ENCODE data around the gene YIF1A. TPM values are rescaled to one million over a fixed set of nuclear protein-coding genes. Genes with fewer than 3 reads are reported as not detected.

Gene YIF1A
- total RNA-seq, 1 experiment from 2014 or later = 145 TPM

DNA sequence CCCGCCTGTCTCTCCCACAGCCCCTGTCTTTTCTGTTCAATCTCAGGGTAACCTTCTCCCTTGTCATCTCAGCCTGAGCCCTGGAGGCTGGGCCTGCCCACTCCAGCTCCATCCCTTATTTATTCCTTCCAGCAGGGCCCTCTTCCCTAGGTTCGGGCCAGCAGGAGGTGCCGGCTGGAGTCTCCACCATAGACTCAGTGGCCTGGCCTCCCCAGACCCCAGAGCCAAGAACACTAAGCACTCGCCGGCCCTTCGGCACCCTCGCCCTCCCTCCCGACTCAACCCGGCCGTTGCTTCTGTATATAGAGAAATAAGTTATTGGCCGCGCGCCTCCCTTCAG, 21.9 kb downstream of the YIF1A start:
- H2AFZ ChIP-seq (ENCODE audit: low read length) = no peak overlapping the region
- H3K4me2 ChIP-seq (ENCODE audit: low read depth, low read length, poor library complexity, severe bottlenecking) = peak overlapping the region; percentile 87
- no peak for DNase-seq
- H3K36me3 ChIP-seq (ENCODE audit: insufficient read depth, low read length) = peaks cover 5% of the 10 kb centered on the region; the same call in 1 of the 2 replicates
- peaks cover 24% of the 10 kb centered on the region for H3K79me2 ChIP-seq (ENCODE audit: low read length)
- peaks cover 11% of the 10 kb centered on the region; the same call in 1 of the 2 replicates for H4K20me1 ChIP-seq (ENCODE audit: insufficient read depth, low read depth, low read length)
- no peaks in the 10 kb centered on the region for H3K9me3 ChIP-seq (ENCODE audit: low read length)
- peak overlapping the region; percentile 67; the same call in 1 of the 2 replicates for H3K4me3 ChIP-seq (ENCODE audit: low read length)
- no peaks in the 10 kb centered on the region for H3K27me3 ChIP-seq (ENCODE audit: low read length)
- no peaks in the 10 kb centered on the region for H3K9me2 ChIP-seq (replicated peaks; ENCODE audit: insufficient read depth, low read length)
- peak overlapping the region; percentile 62 for H3K9ac ChIP-seq (ENCODE audit: low read length)
- H3K4me1 ChIP-seq (ENCODE audit: low read length) = peaks cover 27% of the 10 kb centered on the region
- H3K27ac ChIP-seq (ENCODE audit: low read length) = no peak overlapping the region

- H3K27me3 ChIP-seq (ENCODE audit: low read length) = no peaks in the 10 kb centered on the region
- H3K9me3 ChIP-seq (ENCODE audit: low read length) = no peaks in the 10 kb centered on the region
- H3K4me1 ChIP-seq (ENCODE audit: low read length) = peaks cover 27% of the 10 kb centered on the region
- no peak overlapping the region for H2AFZ ChIP-seq (ENCODE audit: low read length)
- H4K20me1 ChIP-seq (ENCODE audit: insufficient read depth, low read depth, low read length) = peaks cover 11% of the 10 kb centered on the region; the same call in 1 of the 2 replicates
- H3K4me2 ChIP-seq (ENCODE audit: low read depth, low read length, poor library complexity, severe bottlenecking) = peak overlapping the region; percentile 87
- peaks cover 24% of the 10 kb centered on the region for H3K79me2 ChIP-seq (ENCODE audit: low read length)
- DNase-seq = no peak
- no peak overlapping the region for H3K27ac ChIP-seq (ENCODE audit: low read length)
- peaks cover 4% of the 10 kb centered on the region; the same call in 1 of the 2 replicates for H3K36me3 ChIP-seq (ENCODE audit: insufficient read depth, low read length)
- H3K9me2 ChIP-seq (replicated peaks; ENCODE audit: insufficient read depth, low read length) = no peaks in the 10 kb centered on the region
- H3K4me3 ChIP-seq (ENCODE audit: low read length) = peak overlapping the region; percentile 67; the same call in 1 of the 2 replicates
- H3K9ac ChIP-seq (ENCODE audit: low read length) = peak overlapping the region; percentile 62; the same call in 1 of the 2 replicates
These were observed 22.4 kb downstream of the YIF1A start for GRCh38 chr11:66266378-66267038.

- peaks cover 27% of the 10 kb centered on the region for H3K4me1 ChIP-seq (ENCODE audit: low read length)
- H2AFZ ChIP-seq (ENCODE audit: low read length) = no peak overlapping the region
- no peaks in the 10 kb centered on the region for H3K27me3 ChIP-seq (ENCODE audit: low read length)
- H3K79me2 ChIP-seq (ENCODE audit: low read length) = peaks cover 22% of the 10 kb centered on the region
- H3K27ac ChIP-seq (ENCODE audit: low read length) = no peak overlapping the region
- H3K9me2 ChIP-seq (replicated peaks; ENCODE audit: insufficient read depth, low read length) = no peaks in the 10 kb centered on the region
- no peak overlapping the region for H3K9ac ChIP-seq (ENCODE audit: low read length)
- no peak overlapping the region for H3K4me3 ChIP-seq (ENCODE audit: low read length)
- H4K20me1 ChIP-seq (ENCODE audit: insufficient read depth, low read depth, low read length) = peaks cover 11% of the 10 kb centered on the region; the same call in 1 of the 2 replicates
- H3K9me3 ChIP-seq (ENCODE audit: low read length) = no peaks in the 10 kb centered on the region
- DNase-seq = no peak
- no peak overlapping the region for H3K4me2 ChIP-seq (ENCODE audit: low read depth, low read length, poor library complexity, severe bottlenecking)
- peaks cover 4% of the 10 kb centered on the region; the same call in 1 of the 2 replicates for H3K36me3 ChIP-seq (ENCODE audit: insufficient read depth, low read length)
These were observed 23.2 kb downstream of the YIF1A start for GRCh38 chr11:66265531-66266377.

GRCh38 chr11:66264914-66265313, 24.0 kb downstream of the YIF1A start:
- H3K4me1 ChIP-seq (ENCODE audit: low read length) = peaks cover 25% of the 10 kb centered on the region
- H3K36me3 ChIP-seq (ENCODE audit: insufficient read depth, low read length) = peaks cover 8% of the 10 kb centered on the region; the same call in 1 of the 2 replicates
- peak; percentile 87 for DNase-seq
- no peak overlapping the region for H3K9ac ChIP-seq (ENCODE audit: low read length)
- H3K9me3 ChIP-seq (ENCODE audit: low read length) = no peaks in the 10 kb centered on the region
- no peak overlapping the region for H2AFZ ChIP-seq (ENCODE audit: low read length)
- peaks cover 11% of the 10 kb centered on the region; the same call in 1 of the 2 replicates for H4K20me1 ChIP-seq (ENCODE audit: insufficient read depth, low read depth, low read length)
- H3K27me3 ChIP-seq (ENCODE audit: low read length) = no peaks in the 10 kb centered on the region
- no peak overlapping the region for H3K4me2 ChIP-seq (ENCODE audit: low read depth, low read length, poor library complexity, severe bottlenecking)
- H3K4me3 ChIP-seq (ENCODE audit: low read length) = no peak overlapping the region
- H3K9me2 ChIP-seq (replicated peaks; ENCODE audit: insufficient read depth, low read length) = no peaks in the 10 kb centered on the region
- peaks cover 18% of the 10 kb centered on the region for H3K79me2 ChIP-seq (ENCODE audit: low read length)
- H3K27ac ChIP-seq (ENCODE audit: low read length) = no peak overlapping the region

DNA sequence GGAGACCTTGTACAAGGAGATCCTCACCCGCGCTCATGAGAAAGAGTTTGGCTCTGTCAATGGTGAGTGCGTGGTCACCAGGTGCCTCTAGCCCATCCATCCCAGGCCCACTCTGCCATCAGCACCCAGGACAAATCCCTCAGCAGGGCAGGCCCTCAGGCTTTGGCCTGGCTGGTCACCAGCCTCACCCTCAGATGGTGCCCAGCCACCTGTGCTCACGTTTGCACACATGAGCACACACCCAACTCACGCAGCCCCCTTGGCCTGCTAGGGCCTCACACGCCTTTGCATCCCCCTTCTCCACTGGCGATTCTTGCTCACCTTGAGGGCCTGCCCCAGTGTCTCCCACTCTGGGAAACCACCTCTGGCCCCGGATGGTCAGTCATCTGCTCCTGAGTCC, 24.6 kb downstream of the YIF1A start:
- H3K9ac ChIP-seq (ENCODE audit: low read length) = no peak overlapping the region
- no peaks in the 10 kb centered on the region for H3K9me3 ChIP-seq (ENCODE audit: low read length)
- no peak overlapping the region for H3K27ac ChIP-seq (ENCODE audit: low read length)
- H3K4me1 ChIP-seq (ENCODE audit: low read length) = peaks cover 21% of the 10 kb centered on the region
- DNase-seq = no peak
- peaks cover 14% of the 10 kb centered on the region; the same call in 1 of the 2 replicates for H3K36me3 ChIP-seq (ENCODE audit: insufficient read depth, low read length)
- H4K20me1 ChIP-seq (ENCODE audit: insufficient read depth, low read depth, low read length) = peaks cover 11% of the 10 kb centered on the region; the same call in 1 of the 2 replicates
- no peak overlapping the region for H3K4me2 ChIP-seq (ENCODE audit: low read depth, low read length, poor library complexity, severe bottlenecking)
- H3K4me3 ChIP-seq (ENCODE audit: low read length) = no peak overlapping the region
- H3K9me2 ChIP-seq (replicated peaks; ENCODE audit: insufficient read depth, low read length) = no peaks in the 10 kb centered on the region
- no peaks in the 10 kb centered on the region for H3K27me3 ChIP-seq (ENCODE audit: low read length)
- no peak overlapping the region for H2AFZ ChIP-seq (ENCODE audit: low read length)
- H3K79me2 ChIP-seq (ENCODE audit: low read length) = peaks cover 18% of the 10 kb centered on the region

DNA sequence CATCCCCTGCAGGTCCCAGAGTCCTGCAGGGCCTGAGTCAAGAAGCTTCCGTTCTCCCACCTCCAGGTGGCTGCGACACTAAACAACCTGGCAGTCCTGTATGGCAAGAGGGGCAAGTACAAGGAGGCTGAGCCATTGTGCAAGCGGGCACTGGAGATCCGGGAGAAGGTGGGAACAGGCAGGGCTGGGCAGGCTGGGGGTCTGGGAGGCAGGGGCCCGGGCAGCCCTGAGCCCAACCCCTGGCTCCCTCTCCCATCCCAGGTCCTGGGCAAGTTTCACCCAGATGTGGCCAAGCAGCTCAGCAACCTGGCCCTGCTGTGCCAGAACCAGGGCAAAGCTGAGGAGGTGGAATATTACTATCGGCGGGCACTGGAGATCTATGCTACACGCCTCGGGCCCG, 25.2 kb downstream of the YIF1A start:
- H3K9ac ChIP-seq (ENCODE audit: low read length) = no peak overlapping the region

DNA sequence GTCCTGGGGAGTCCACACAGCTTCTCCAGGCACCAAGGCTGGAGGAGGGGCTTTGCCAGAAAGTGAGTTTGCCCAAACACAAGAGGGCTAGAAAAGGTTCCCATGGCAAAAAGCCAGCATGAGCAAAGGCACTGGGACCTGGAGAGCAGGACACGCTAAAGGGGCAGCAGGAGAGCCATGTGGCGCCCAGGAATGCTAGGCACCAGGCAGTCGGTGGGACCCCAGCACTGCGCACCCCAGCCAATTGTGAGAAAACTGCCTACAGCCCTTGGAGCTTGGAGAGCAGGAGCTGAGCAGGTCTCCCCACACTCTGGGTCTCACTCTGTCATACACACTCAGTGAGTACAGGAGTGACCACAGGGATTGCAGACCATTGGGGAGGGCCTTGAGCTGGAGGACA, 25.7 kb downstream of the YIF1A start:
- H3K4me1 ChIP-seq (ENCODE audit: low read length) = peaks cover 28% of the 10 kb centered on the region
- no peak overlapping the region for H2AFZ ChIP-seq (ENCODE audit: low read length)
- no peak overlapping the region for H3K4me3 ChIP-seq (ENCODE audit: low read length)
- H3K9ac ChIP-seq (ENCODE audit: low read length) = no peak overlapping the region
- H3K27me3 ChIP-seq (ENCODE audit: low read length) = no peaks in the 10 kb centered on the region
- H3K27ac ChIP-seq (ENCODE audit: low read length) = no peak overlapping the region
- H3K36me3 ChIP-seq (ENCODE audit: insufficient read depth, low read length) = peaks cover 18% of the 10 kb centered on the region; the same call in 1 of the 2 replicates
- peaks cover 21% of the 10 kb centered on the region for H3K79me2 ChIP-seq (ENCODE audit: low read length)
- peaks cover 14% of the 10 kb centered on the region for H4K20me1 ChIP-seq (ENCODE audit: insufficient read depth, low read depth, low read length)
- no peak overlapping the region for H3K4me2 ChIP-seq (ENCODE audit: low read depth, low read length, poor library complexity, severe bottlenecking)
- H3K9me2 ChIP-seq (replicated peaks; ENCODE audit: insufficient read depth, low read length) = no peaks in the 10 kb centered on the region
- H3K9me3 ChIP-seq (ENCODE audit: low read length) = no peaks in the 10 kb centered on the region
- no peak for DNase-seq

More for the DNA sequence above, 25.2 kb downstream of the YIF1A start:
- peaks cover 18% of the 10 kb centered on the region for H3K79me2 ChIP-seq (ENCODE audit: low read length)
- no peaks in the 10 kb centered on the region for H3K9me3 ChIP-seq (ENCODE audit: low read length)
- no peak overlapping the region for H3K27ac ChIP-seq (ENCODE audit: low read length)
- no peak for DNase-seq
- H3K27me3 ChIP-seq (ENCODE audit: low read length) = no peaks in the 10 kb centered on the region
- no peak overlapping the region for H3K4me3 ChIP-seq (ENCODE audit: low read length)
- peaks cover 18% of the 10 kb centered on the region; the same call in 1 of the 2 replicates for H3K36me3 ChIP-seq (ENCODE audit: insufficient read depth, low read length)
- H2AFZ ChIP-seq (ENCODE audit: low read length) = no peak overlapping the region
- H3K4me2 ChIP-seq (ENCODE audit: low read depth, low read length, poor library complexity, severe bottlenecking) = no peak overlapping the region
- peaks cover 11% of the 10 kb centered on the region; the same call in 1 of the 2 replicates for H4K20me1 ChIP-seq (ENCODE audit: insufficient read depth, low read depth, low read length)
- H3K9me2 ChIP-seq (replicated peaks; ENCODE audit: insufficient read depth, low read length) = no peaks in the 10 kb centered on the region
- H3K4me1 ChIP-seq (ENCODE audit: low read length) = peaks cover 24% of the 10 kb centered on the region

- Histone ChIP-seq H3K4me1 (ENCODE audit: low read length) (peaks cover 23% of the 10 kb centered on the region), H2AFZ (ENCODE audit: low read length) (no peak overlapping the region), H3K27ac (ENCODE audit: low read length) (no peak overlapping the region), H3K9me3 (ENCODE audit: low read length) (no peaks in the 10 kb centered on the region), H3K9me2 (replicated peaks; ENCODE audit: insufficient read depth, low read length) (no peaks in the 10 kb centered on the region), H3K4me2 (ENCODE audit: low read depth, low read length, poor library complexity, severe bottlenecking) (no peak overlapping the region), H3K36me3 (ENCODE audit: insufficient read depth, low read length) (peaks cover 18% of the 10 kb centered on the region; the same call in 1 of the 2 replicates), H3K9ac (ENCODE audit: low read length) (no peak overlapping the region), H3K79me2 (ENCODE audit: low read length) (peaks cover 26% of the 10 kb centered on the region), H3K27me3 (ENCODE audit: low read length) (no peaks in the 10 kb centered on the region), H3K4me3 (ENCODE audit: low read length) (no peak overlapping the region), H4K20me1 (ENCODE audit: insufficient read depth, low read depth, low read length) (peaks cover 14% of the 10 kb centered on the region)
- no peak for DNase-seq
These were observed 26.2 kb downstream of the YIF1A start for GRCh38 chr11:66262696-66263095.
